DMS114 treated with DMSO at 0.1 percent for 48 hours (cell line): Measurements from ENCODE around the gene SHH.

Experiments used
- DNase-seq: peaks from one replicate; lab custom pipeline; 2025; ENCODE audit not compliant: unreplicated experiment; lab: John Stamatoyannopoulos, UW

Gene SHH

GRCh38 chr7:155811895-155812761 lies at the start of gene SHH:
Gene SHH, minus strand, starts transcription at chr7:155812463. Its CDS starts 341 bp downstream, at chr7:155812122.
- DNase-seq, result no peak

DNA sequence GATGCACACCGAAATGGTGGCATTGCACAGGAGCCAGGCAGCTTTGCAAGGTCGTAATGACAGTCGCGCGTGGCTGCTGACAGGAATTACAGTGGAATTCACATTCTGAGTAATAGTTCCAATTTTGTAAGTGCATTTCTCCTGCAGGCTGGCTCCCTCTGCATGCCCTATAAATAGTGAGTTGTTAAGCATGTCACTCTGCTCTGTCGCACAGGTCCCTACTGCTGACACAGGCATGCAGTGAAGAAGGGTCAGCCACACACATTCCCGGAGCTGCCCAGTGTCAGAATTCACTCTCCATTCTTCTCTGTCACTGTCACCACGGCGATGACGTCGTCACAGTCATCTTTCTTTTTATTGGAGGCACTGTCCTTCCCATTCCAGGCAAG lies 49.2 kb upstream of the SHH start:
- DNase-seq, result no peak

DNA sequence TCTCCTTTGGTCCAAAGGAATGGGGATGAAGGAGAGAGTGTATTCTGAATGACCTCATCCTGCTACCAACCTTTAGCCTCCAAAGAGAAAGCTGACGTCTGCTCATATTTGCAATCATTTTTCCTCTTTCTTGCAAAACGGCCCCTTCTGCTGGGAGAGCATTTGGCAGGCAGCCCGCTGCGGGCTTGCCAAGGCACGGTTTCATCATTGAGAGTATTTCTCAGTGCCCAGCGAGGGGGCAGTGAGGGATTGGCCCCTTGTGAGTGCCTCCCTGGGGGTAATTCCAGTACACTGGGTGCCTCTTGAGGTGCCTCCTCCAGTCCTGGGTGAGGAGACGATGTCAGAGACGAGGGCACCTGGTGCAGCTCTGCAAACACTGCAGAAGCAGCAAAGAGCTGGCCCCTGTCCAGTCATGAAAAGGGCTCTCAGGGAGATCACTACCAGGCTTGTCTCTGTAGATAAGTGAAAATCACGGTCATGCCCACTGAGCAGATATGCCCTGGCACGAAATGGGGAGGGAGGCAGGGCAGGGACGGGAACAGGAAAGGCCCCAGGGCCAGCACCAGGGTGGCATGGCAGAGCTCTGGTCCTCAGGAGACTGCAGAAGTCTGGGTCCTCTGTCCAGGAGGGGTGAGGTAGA lies 48.7 kb upstream of the SHH start:
- DNase-seq, result no peak

DNA sequence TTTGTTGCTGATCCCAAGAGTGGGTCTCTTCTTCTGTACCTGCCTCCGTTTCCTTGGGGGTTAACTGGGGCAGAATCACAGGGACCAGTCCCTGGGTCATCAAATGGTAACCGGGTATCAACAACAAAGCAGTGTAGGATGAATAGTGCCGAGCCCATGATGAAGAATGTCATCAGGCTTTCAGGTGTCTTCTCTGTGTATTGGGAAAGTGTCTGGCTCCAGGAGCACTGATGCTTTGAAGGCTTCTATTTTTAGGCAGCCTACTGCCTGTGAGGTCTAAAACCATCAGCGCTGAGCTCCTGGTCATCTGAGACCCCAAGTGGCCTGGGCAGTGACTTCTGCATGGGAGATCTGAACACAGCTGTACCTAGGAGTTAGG lies 48.2 kb upstream of the SHH start:
- DNase-seq, result no peak

DNA sequence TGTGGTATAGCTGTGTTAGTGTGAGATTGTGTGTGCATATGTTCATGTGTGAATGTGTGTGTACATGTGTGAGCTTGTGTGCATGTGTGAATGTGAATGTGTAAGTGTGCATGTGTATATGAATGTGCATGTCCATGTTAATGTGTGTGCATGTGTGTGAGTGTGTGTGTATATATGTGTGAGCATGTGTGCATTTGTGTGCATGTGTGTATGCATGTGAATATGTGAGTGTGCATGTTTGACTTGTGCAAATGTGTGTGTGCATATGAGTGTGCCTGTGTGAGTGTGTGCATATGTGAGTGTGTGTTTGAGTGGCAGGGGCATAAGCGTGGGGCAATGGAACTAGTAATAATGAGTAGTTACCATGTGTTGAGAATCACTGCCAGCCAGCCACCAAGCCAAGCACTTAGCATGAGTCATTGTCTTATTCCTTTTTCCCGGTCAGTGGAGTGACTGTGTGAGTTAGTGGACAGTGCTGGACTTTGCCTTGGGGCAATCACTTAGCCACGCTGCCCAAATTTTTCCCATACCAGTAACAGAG lies 46.3 kb upstream of the SHH start:
- no peak for DNase-seq

- no peak for DNase-seq
These were observed 44.9 kb upstream of the SHH start for GRCh38 chr7:155857141-155857540.

- DNase-seq, result no peak
These were observed 44.4 kb upstream of the SHH start for GRCh38 chr7:155856656-155857055.

- DNase-seq, result no peak
These were observed 40.4 kb upstream of the SHH start for GRCh38 chr7:155852426-155853301.

DNA sequence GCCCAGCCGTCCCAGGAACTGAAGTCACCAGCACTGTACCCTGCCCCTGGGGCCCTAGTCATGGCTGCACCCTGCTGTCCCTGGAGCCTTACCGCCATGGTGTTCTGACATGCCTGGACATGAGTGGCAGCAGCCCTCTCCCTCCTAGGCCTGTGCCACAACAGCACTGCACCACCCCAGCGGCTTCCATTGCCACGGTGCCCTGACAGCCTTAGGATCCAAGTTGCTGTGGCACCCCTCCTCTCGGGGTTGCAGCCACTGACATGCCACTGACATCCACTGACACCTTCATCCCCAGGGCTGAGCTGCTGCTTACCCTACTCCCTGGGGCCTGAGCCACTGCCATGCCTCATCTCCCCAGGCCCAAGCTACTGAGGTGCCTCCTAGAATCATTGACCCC lies 39.6 kb upstream of the SHH start:
- DNase-seq, result no peak

DNA sequence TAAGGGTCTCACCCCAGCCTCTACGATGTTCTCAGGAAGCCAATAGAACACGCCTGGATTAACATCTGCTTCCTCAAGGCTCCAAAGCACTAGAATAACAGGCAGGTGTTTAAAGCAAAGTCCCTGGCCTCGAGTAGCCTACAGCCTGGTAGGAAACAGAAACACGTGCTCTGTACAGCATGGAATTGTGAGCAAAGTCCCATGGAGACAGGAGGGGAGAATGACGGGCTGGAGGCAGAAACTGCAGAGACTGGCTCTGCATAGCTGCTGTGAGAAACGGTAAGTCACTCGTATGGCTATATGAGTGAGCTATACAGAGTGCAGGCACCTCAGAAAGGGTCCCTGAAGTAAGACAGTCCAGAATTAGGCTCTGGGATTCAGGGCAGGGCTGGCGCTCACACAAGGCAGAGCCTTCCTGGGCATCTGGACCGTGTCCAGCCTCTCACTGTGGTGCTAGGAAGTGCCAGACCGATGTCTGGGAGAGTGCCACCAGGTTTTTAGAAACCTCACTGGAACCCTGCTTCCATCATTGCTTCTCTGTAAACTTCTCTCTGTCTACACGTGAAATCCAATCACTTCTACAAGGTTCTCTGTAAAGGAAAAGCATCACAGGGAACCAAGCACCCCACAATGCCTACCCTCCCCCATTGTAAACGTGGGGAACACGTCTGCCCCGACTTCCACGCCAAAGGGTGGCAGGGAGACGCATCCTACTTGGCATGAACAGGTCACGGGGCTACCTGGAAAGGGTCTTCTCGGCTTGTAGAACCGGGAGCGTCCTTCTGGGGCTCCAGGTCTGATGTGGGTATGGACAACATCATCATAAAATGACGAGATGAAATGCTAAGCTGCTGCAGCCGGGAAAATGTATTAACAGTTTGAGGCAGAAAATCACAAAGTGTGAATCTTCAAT lies 38.8 kb upstream of the SHH start:
- no peak for DNase-seq

GRCh38 chr7:155850001-155850436 lies 37.8 kb upstream of the SHH start:
- DNase-seq, result no peak

- DNase-seq, result no peak
These were observed 36.7 kb upstream of the SHH start for GRCh38 chr7:155848691-155849669.

DNA sequence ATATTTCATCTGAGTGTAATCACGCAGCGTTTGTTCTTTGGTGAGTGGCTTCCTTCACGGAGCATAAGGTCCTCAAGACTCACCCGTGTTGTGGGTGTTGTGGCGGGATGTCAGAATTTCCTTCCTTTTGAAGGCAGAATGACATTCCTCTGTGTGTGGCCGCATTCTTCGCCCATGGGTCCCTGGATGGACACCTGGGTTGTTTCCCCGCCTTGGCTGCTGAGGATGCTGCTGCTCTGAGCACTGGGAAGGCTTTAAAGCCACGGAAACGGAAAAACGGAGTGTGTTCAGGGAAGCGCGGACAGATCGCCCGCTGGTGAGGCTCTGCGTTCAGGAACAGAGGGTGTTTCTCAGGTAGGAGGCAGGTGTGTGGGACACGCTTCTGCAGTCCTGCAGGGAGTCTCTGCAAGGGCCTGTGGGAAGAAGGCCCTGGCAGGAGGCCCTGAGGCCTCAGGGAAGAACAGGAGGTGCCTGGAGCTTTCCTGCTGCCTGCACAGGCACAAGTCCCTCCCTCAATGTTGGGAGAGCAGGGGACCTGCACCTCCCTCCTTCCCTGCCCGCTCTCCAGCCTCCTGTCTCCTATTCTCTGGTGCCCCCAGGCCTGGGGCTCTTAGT lies 35.7 kb upstream of the SHH start:
- no peak for DNase-seq

GRCh38 chr7:155846936-155847335 lies 34.7 kb upstream of the SHH start:
- no peak for DNase-seq

GRCh38 chr7:155846156-155846555 lies 33.9 kb upstream of the SHH start:
- no peak for DNase-seq

DNA sequence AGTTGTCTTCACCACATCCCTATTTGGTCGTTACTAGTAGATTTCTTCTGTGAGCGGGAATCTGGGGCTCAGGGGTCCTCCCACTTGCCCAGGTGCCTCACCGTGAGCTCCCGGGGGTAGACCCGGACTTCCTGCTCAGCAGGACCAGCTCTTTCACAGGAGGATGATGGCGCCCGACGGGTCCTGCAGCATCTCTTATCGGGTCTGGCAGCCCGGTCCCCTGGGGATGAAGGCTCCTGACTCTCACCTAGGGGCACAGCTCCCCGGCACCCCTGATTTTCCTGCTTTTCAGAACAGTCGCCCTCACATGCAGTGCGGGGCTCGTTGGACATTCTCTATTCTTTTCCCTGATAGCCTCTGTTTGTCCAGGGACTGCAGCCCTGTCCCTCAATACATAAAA lies 33.0 kb upstream of the SHH start:
- no peak for DNase-seq

DNA sequence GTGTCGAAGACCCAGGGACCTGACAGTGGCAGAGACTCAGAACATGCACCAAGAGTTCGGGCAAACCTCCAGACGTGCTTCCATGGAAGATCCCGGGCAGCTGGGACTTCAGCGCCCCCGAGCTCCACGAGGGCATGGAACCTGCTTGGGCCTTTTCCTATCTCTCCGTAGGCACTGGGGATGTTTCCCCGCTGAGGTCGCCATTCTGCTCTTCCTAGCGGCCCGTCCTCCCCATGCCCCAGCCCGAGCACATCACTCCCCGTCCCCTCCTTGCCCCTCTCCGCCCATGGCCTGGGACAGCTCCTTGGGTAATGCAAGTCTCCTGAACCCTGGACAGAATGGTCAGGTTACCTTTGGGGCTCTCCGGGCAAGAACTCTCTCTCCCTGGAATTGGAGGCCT lies 32.3 kb upstream of the SHH start:
- DNase-seq, result no peak

- no peak for DNase-seq
These were observed 31.8 kb upstream of the SHH start for GRCh38 chr7:155844019-155844453.
